Heart left ventricle (tissue), 13 donors: ENCODE measurements around the gene DPP3.

Source experiments
- POLR2A ChIP-seq, 2 donors: fragments of 450-650 bp; IDR thresholded peaks; one replicate each; pipeline ENCODE4 v1.6.1; 2017; ENCODE audit warnings: antibody characterized with exemption in 2 of 2, mild to moderate bottlenecking in 2 of 2, moderate library complexity in 2 of 2
- TF ChIP-seq, protein P1 (sequence below), 12 donors: fragments of 200-600 bp; sonication (generic) in 4 of 12; IDR thresholded peaks; one replicate each; pipeline versions ENCODE4 v1.5.0 to v1.8.0; 2018 to 2022; ENCODE audit warnings: antibody characterized with exemption in 12 of 12, mild to moderate bottlenecking in 5 of 12
- donor health status: ischemic (EF 13 %, LVEDD 7.1; RV severe dilation, severe dysfunction).
- donor health status: DM: no; HTN: yes; CAD: no.
- donor health status: DM: no; HTN: no; CAD: no.
- donor health status: ischemic (EF 25% LVEDD 6.9; RV normal size, moderate dysfunction).
- donor health status: ischemic (EF 25% LVEDD 5.7; RV mildly dilated, moderate dysfunction).
- donor health status: ischemic (EF 35%, LVEDD 5.7; RV mildly dilated, moderate dysfunction).
- donor health status: nonischemic (EF 11% LVEDD 7.7; RV severe dilation, severe dysfunction).
- donor health status: DM: yes; HTN: yes; CAD: no.
- donor health status: PGD.
- donor health status: ischemic (EF 29% LVEDD 5.4; RV normal size, mild dysfunction).
- donor health status: nonischemic (EF 23%, LVEDD 6.1; RV moderate dilation, normal function).

DNA sequence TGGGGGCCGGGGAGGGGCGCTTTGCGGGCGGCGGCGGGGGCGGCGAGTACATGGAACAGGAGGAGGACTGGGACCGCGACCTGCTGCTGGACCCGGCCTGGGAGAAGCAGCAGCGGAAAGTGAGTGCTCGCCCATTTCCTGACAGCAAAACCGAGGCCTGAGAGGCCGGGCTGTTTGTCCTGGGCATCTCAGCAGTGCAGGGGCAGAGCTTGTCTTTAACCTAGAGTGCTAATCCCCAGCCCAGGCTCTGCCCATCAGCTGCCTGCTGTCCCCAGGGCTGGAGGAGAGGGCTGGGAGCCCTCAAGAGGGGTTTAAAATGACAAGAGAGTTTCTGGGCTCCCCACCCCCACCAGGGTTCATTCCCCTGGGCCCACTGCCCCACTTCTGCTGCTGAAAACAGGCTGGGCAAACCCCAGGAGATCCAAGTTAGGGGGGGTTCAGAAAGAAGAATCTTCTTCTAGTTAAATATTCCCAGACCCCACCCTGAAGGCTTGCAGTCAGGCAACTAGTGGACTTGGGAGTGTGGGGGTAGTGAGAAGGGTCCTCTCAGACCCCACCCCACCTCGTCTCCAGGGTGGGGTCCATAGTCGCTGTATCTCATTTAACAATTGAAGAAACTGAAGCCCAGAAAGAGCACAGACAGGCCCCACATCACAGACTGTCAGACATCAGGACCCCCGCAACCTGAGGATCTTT lies 66.9 kb downstream of the DPP3 start:
- TF ChIP-seq, protein P1, sequence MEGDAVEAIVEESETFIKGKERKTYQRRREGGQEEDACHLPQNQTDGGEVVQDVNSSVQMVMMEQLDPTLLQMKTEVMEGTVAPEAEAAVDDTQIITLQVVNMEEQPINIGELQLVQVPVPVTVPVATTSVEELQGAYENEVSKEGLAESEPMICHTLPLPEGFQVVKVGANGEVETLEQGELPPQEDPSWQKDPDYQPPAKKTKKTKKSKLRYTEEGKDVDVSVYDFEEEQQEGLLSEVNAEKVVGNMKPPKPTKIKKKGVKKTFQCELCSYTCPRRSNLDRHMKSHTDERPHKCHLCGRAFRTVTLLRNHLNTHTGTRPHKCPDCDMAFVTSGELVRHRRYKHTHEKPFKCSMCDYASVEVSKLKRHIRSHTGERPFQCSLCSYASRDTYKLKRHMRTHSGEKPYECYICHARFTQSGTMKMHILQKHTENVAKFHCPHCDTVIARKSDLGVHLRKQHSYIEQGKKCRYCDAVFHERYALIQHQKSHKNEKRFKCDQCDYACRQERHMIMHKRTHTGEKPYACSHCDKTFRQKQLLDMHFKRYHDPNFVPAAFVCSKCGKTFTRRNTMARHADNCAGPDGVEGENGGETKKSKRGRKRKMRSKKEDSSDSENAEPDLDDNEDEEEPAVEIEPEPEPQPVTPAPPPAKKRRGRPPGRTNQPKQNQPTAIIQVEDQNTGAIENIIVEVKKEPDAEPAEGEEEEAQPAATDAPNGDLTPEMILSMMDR (IDR thresholded peaks at IDR 0.05): no peak
- no peak for TF ChIP-seq POLR2A (IDR thresholded peaks at IDR 0.05)
